ENCODE data around the gene PF4V1.

Gene PF4V1

GRCh38 chr4:73853246-73853704 lies at the start of gene PF4V1:
PF4V1 (plus strand) TSS chr4:73853296; CDS start chr4:73853363, 67 bp downstream.
- no peak for DNase-seq

GRCh38 chr4:73810191-73810590 lies 42.9 kb upstream of the PF4V1 start:
- no peak for DNase-seq

GRCh38 chr4:73811841-73812240 lies 41.3 kb upstream of the PF4V1 start:
- no peak for DNase-seq

- DNase-seq: no peak
Observed at GRCh38 chr4:73814679-73815078, 38.4 kb upstream of the PF4V1 start.

- DNase-seq: no peak
Observed at GRCh38 chr4:73815145-73815544, 38.0 kb upstream of the PF4V1 start.

- no peak for DNase-seq
Observed at GRCh38 chr4:73816814-73817213, 36.3 kb upstream of the PF4V1 start.

- no peak for DNase-seq
Observed at GRCh38 chr4:73817341-73817740, 35.8 kb upstream of the PF4V1 start.

- no peak for DNase-seq
Observed at GRCh38 chr4:73821325-73821724, 31.8 kb upstream of the PF4V1 start.

GRCh38 chr4:73822389-73822788 lies 30.7 kb upstream of the PF4V1 start:
- no peak for DNase-seq

- no peak for DNase-seq
Observed at GRCh38 chr4:73822812-73823504, 30.1 kb upstream of the PF4V1 start.

- no peak for DNase-seq
Observed at GRCh38 chr4:73823760-73824159, 29.3 kb upstream of the PF4V1 start.

- no peak for DNase-seq
Observed at GRCh38 chr4:73828956-73829355, 24.1 kb upstream of the PF4V1 start.

- no peak for DNase-seq
Observed at GRCh38 chr4:73831569-73831968, 21.5 kb upstream of the PF4V1 start.

GRCh38 chr4:73832651-73833237 lies 20.4 kb upstream of the PF4V1 start:
- no peak for DNase-seq

- no peak for DNase-seq
Observed at GRCh38 chr4:73836373-73837279, 16.5 kb upstream of the PF4V1 start, which contains the start of gene CXCL6. CXCL6 (plus strand) TSS chr4:73836678; CDS start chr4:73836751, 73 bp downstream.

- DNase-seq: no peak
Observed at GRCh38 chr4:73839071-73839470, 14.0 kb upstream of the PF4V1 start.

GRCh38 chr4:73839715-73840114 lies 13.4 kb upstream of the PF4V1 start:
- DNase-seq: no peak

GRCh38 chr4:73841243-73841925 lies 11.7 kb upstream of the PF4V1 start:
- DNase-seq: no peak

- DNase-seq: no peak
Observed at GRCh38 chr4:73842696-73843095, 10.4 kb upstream of the PF4V1 start.

- DNase-seq: no peak
Observed at GRCh38 chr4:73843369-73843768, 9.7 kb upstream of the PF4V1 start.

- no peak for DNase-seq
Observed at GRCh38 chr4:73844345-73844744, 8.8 kb upstream of the PF4V1 start.

GRCh38 chr4:73844806-73845205 lies 8.3 kb upstream of the PF4V1 start:
- DNase-seq: no peak
